ENCODE measurements around the gene MICAL2.

The MICAL2 gene

GRCh38 chr11:12284316-12285050 lies 174.1 kb downstream of the MICAL2 start:
- Mint-ChIP-seq H3K4me3 (no peak overlapping the region), H3K27ac (no peak overlapping the region), H3K27me3 (no peaks in the 10 kb centered on the region), H3K9me3 (no peaks in the 10 kb centered on the region), H3K36me3 (ENCODE audit: low read depth) (no peaks in the 10 kb centered on the region), H3K4me1 (ENCODE audit: low read depth) (peaks cover 24% of the 10 kb centered on the region)
- no peak for DNase-seq

DNA sequence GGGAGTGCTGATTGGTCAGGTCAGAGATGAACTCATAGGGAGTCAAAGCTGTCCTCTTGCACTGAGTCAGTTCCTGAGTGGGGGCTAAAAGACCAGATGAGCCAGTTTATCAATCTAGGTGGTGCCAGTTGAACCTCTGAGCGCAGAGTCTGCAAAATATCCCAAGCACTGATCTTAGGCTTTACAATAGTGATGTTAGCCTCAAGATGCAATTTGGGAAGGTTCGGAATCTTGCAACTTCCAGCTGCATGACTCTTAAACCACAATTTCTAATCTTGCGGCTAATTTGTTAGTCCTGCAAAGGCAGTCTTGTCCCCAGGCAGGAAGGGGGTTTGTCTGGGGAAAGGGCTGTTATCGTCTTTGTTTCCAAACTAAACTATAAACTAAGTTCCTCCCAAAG lies 174.7 kb downstream of the MICAL2 start:
- Mint-ChIP-seq H3K27me3 (no peaks in the 10 kb centered on the region), H3K9me3 (no peaks in the 10 kb centered on the region), H3K4me1 (ENCODE audit: low read depth) (peaks cover 25% of the 10 kb centered on the region), H3K27ac (no peak overlapping the region), H3K4me3 (no peak overlapping the region), H3K36me3 (ENCODE audit: low read depth) (no peaks in the 10 kb centered on the region)
- no peak for DNase-seq

GRCh38 chr11:12285811-12286222 lies 175.4 kb downstream of the MICAL2 start:
- peaks cover 20% of the 10 kb centered on the region for H3K4me1 Mint-ChIP-seq (ENCODE audit: low read depth)
- H3K4me3 Mint-ChIP-seq: no peak overlapping the region
- H3K9me3 Mint-ChIP-seq: no peaks in the 10 kb centered on the region
- no peaks in the 10 kb centered on the region for H3K27me3 Mint-ChIP-seq
- H3K36me3 Mint-ChIP-seq (ENCODE audit: low read depth): no peaks in the 10 kb centered on the region
- DNase-seq: no peak
- H3K27ac Mint-ChIP-seq: no peak overlapping the region

GRCh38 chr11:12286606-12287005 lies 176.2 kb downstream of the MICAL2 start:
- no peak for DNase-seq
- Mint-ChIP-seq H3K27me3 (no peaks in the 10 kb centered on the region), H3K27ac (no peak overlapping the region), H3K4me1 (ENCODE audit: low read depth) (peaks cover 16% of the 10 kb centered on the region), H3K9me3 (no peaks in the 10 kb centered on the region), H3K4me3 (no peak overlapping the region), H3K36me3 (ENCODE audit: low read depth) (no peaks in the 10 kb centered on the region)

GRCh38 chr11:12287009-12287373 lies 176.6 kb downstream of the MICAL2 start:
- Mint-ChIP-seq H3K36me3 (ENCODE audit: low read depth) (no peaks in the 10 kb centered on the region), H3K27ac (no peak overlapping the region), H3K4me1 (ENCODE audit: low read depth) (peaks cover 13% of the 10 kb centered on the region), H3K27me3 (no peaks in the 10 kb centered on the region), H3K9me3 (no peaks in the 10 kb centered on the region), H3K4me3 (no peak overlapping the region)
- no peak for DNase-seq

- no peak for DNase-seq
- H3K4me1 Mint-ChIP-seq (ENCODE audit: low read depth): peaks cover 12% of the 10 kb centered on the region
- no peak overlapping the region for H3K4me3 Mint-ChIP-seq
- no peaks in the 10 kb centered on the region for H3K9me3 Mint-ChIP-seq
- no peaks in the 10 kb centered on the region for H3K36me3 Mint-ChIP-seq (ENCODE audit: low read depth)
- H3K27me3 Mint-ChIP-seq: no peaks in the 10 kb centered on the region
- H3K27ac Mint-ChIP-seq: no peak overlapping the region
Measured at GRCh38 chr11:12287374-12288211, 177.2 kb downstream of the MICAL2 start.

DNA sequence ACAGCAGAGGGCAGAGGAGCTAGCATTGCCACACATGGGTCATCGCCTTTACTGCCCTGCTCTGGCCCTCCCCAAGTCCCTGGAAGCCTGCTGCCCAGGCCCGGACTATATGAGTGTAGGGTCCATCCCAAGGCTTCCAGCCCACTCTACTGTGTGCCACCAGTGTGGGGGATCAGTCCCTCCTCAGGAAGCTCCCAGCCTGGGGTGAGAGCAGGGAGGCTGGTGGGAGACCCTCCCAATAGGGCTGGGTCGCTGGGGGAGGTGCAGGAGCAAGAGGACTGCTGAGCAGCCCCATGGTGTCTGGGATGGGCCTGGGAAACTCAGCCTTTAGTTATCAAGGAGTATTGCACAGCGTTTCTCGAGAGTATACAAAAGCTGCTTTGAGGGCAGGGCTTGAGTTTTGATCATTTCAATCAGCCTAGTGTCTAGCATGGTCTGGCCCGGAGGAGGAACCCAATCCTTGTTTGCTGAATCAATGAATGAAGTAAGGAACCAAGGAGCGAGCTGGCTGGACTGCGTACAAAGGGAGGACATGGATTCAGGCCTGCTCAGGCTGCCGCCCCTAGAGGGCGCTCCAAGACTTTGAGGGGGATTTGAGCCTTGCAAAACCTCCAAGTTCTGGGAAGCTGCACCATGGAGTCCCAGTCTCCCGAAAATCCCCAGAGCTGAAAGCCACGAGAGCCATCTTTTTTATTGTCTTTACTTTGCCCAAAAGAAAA lies 178.0 kb downstream of the MICAL2 start:
- Mint-ChIP-seq H3K36me3 (ENCODE audit: low read depth) (no peaks in the 10 kb centered on the region), H3K4me1 (ENCODE audit: low read depth) (peaks cover 12% of the 10 kb centered on the region), H3K9me3 (no peaks in the 10 kb centered on the region), H3K27ac (no peak overlapping the region), H3K4me3 (no peak overlapping the region), H3K27me3 (no peaks in the 10 kb centered on the region)
- peak; percentile 59 for DNase-seq

DNA sequence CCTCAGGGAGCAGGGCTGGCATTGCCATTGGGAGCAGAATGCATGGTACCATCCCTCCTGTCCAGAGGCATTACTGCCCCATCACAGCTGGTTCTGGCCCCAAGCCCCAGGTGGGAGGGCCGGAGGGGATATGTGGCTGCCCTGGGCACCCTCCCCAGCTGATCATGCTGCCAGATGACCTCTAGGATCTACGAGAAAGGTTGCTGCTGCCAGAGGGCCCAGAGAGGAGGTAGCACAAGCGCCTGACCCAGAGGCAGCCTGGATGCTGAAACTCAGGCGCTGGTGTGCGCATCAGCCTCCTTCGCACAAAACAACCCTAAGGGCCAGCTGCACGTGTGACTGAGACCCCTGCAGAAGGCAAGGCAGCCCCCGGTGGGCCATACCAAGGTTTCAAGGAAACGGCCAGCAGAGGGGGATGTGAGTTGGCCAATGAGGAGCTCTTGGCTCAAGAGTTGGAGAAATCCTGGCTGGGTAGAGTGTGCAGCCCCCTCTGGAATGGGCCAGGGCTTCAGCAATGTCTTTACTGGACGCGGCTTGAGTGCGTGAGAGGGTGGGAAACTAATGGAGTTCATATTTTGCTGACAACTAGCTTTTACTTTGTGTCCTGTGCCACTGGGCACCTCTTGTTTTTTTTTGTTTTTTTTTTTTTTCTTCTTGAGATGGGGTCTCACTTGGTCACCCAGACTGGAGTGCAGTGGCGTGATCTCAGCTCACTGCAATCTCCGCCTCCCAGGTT lies 178.7 kb downstream of the MICAL2 start:
- Mint-ChIP-seq H3K9me3 (no peaks in the 10 kb centered on the region), H3K27ac (no peak overlapping the region), H3K27me3 (no peaks in the 10 kb centered on the region), H3K36me3 (ENCODE audit: low read depth) (no peaks in the 10 kb centered on the region), H3K4me3 (no peak overlapping the region), H3K4me1 (ENCODE audit: low read depth) (peaks cover 12% of the 10 kb centered on the region)
- DNase-seq: no peak

- peaks cover 12% of the 10 kb centered on the region for H3K4me1 Mint-ChIP-seq (ENCODE audit: low read depth)
- H3K27me3 Mint-ChIP-seq: no peaks in the 10 kb centered on the region
- H3K27ac Mint-ChIP-seq: peak overlapping the region; percentile 45
- H3K9me3 Mint-ChIP-seq: no peaks in the 10 kb centered on the region
- DNase-seq: no peak
- no peak overlapping the region for H3K4me3 Mint-ChIP-seq
- H3K36me3 Mint-ChIP-seq (ENCODE audit: low read depth): no peaks in the 10 kb centered on the region
Measured at GRCh38 chr11:12289667-12290476, 179.5 kb downstream of the MICAL2 start.

DNA sequence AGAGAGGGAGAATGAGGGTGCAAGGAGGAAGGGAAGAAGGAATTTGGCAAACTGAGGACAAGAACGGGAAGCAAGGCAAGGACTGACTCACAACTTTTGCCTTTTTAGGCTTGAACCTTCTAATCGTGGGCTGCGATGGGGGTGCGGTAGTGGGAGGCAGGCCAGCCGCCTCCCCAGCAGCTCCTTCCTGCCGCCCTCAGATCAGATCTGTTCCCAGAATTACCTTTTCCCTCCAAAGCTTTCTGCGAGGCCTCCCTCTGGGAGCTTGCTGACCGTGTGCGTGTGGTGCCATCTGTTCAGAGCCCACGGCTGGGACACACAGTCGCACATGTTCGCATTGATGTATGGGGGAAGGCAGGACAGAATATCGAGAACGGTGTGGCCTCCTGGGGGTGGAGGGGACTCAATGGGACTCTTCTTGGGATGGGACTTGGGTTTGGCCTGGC lies 180.1 kb downstream of the MICAL2 start:
- Mint-ChIP-seq H3K27me3 (no peaks in the 10 kb centered on the region), H3K9me3 (no peaks in the 10 kb centered on the region), H3K4me1 (ENCODE audit: low read depth) (peaks cover 12% of the 10 kb centered on the region), H3K27ac (peak overlapping the region; percentile 45), H3K36me3 (ENCODE audit: low read depth) (no peaks in the 10 kb centered on the region), H3K4me3 (no peak overlapping the region)
- DNase-seq: no peak

- H3K4me1 Mint-ChIP-seq (ENCODE audit: low read depth): peaks cover 12% of the 10 kb centered on the region
- H3K27ac Mint-ChIP-seq: no peak overlapping the region
- no peaks in the 10 kb centered on the region for H3K27me3 Mint-ChIP-seq
- no peaks in the 10 kb centered on the region for H3K9me3 Mint-ChIP-seq
- no peak for DNase-seq
- H3K4me3 Mint-ChIP-seq: no peak overlapping the region
- no peaks in the 10 kb centered on the region for H3K36me3 Mint-ChIP-seq (ENCODE audit: low read depth)
Measured at GRCh38 chr11:12291313-12291712, 180.9 kb downstream of the MICAL2 start.

DNA sequence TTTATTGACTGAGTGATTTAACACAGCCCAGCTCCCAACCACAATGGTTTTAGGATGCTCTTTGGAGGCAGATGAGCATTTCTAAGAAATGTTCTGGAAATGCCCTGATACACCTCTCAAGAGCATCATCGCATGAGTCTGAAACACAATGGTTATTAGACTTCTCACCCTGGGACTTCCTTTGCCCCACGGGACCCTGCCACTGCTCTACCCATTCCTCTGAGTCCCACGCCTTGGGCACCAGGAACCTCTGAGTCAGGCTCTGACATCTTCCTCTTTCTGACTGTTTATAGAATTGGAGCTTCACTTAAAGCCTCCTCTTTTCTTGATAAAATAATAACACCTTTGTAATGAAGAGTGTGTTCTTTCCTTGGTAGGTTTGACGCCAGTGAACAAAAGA lies 181.4 kb downstream of the MICAL2 start:
- Mint-ChIP-seq H3K9me3 (no peaks in the 10 kb centered on the region), H3K4me3 (no peak overlapping the region), H3K4me1 (ENCODE audit: low read depth) (peaks cover 12% of the 10 kb centered on the region), H3K27me3 (no peaks in the 10 kb centered on the region), H3K27ac (no peak overlapping the region), H3K36me3 (ENCODE audit: low read depth) (no peaks in the 10 kb centered on the region)
- no peak for DNase-seq

DNA sequence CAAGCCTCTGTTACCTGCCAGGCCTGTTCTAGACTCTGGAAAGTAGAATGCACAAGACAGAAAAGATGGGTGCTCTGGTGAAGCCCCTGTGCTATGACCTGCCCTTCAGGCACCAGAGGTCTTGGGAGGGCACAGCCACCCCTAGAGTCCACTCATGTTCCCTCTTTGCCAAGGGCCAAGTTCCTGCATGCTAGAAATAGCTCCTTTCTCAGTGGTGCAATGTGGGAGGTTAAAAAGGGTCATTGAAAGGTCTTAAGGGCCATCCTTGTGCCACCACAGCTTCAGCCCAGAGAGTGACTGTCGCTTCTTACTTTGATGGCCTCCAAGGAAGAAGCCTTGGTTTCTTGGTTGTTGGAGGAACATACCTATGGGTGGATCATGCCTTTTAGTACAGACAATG lies 182.4 kb downstream of the MICAL2 start:
- H3K27me3 Mint-ChIP-seq: no peaks in the 10 kb centered on the region
- no peaks in the 10 kb centered on the region for H3K36me3 Mint-ChIP-seq (ENCODE audit: low read depth)
- DNase-seq: no peak
- peaks cover 12% of the 10 kb centered on the region for H3K4me1 Mint-ChIP-seq (ENCODE audit: low read depth)
- no peaks in the 10 kb centered on the region for H3K9me3 Mint-ChIP-seq
- no peak overlapping the region for H3K27ac Mint-ChIP-seq
- no peak overlapping the region for H3K4me3 Mint-ChIP-seq

All from activated T-cell treated with anti-CD3 and anti-CD28 coated beads, Interleukin-2, amount 50 U/mL, for 24 hours (primary cell).